Measurements from ENCODE around the gene LYPLAL1.

LYPLAL1 gene

DNA sequence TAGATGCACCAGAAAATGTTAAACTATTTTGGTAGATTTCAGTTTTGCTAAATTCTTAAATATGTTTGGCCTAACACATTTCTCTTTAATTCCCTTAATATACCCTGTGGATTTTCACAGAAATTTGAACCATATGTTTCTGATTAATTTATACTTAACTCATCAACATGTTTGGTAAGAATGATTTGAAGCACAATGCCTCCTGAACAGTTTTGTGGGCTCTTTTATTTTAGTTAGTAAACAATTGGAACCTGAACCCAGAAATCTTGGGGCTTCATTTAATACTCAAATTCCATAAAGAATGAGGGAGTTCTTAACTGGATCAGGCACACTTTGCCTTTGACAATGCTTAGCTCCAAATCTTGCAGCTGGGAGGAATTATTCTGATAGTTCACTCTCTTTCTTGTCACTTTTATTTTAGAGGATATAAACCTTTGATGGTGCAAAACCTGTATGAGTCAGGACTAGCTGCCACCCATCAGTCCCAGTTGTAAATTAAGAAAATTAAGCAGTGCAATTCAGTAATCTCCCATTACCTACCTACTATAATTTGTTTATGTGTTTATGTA is 24.6 kb upstream of the LYPLAL1 start:
- no peak for DNase-seq
- H3K79me2 ChIP-seq (ENCODE audit: low read length): no peaks in the 10 kb centered on the region
- no peak overlapping the region for H3K27ac ChIP-seq (ENCODE audit: low read length)
- H3K9me2 ChIP-seq (replicated peaks; ENCODE audit: insufficient read depth, low read length): no peaks in the 10 kb centered on the region
- H3K4me1 ChIP-seq (ENCODE audit: low read length): no peaks in the 10 kb centered on the region
- H3K36me3 ChIP-seq (replicated peaks; ENCODE audit: insufficient read depth, low read length): no peaks in the 10 kb centered on the region
- H3F3A ChIP-seq (ENCODE audit: insufficient read depth, low read length): no peaks in the 10 kb centered on the region
- H2AFZ ChIP-seq (ENCODE audit: low read length): no peak overlapping the region
- no peak overlapping the region for H3K9ac ChIP-seq (ENCODE audit: low read length)
- TF ChIP-seq CTCF (IDR thresholded peaks at IDR 0.05; ENCODE audit: low read length) (no peak), EZH2 (optimal IDR thresholded peaks at IDR 0.05; ENCODE audit: low read depth, low read length) (no peak), EZH2phosphoT487 (IDR thresholded peaks at IDR 0.05; ENCODE audit: low read length) (no peak)
- H4K20me1 ChIP-seq (ENCODE audit: insufficient read depth, low read length): no peaks in the 10 kb centered on the region
- H3K4me3 ChIP-seq (ENCODE audit: low read length): no peak overlapping the region
- no peaks in the 10 kb centered on the region for H3K9me3 ChIP-seq (replicated peaks; ENCODE audit: insufficient read depth, low read length)
- no peaks in the 10 kb centered on the region for H3K27me3 ChIP-seq (replicated peaks; ENCODE audit: insufficient read depth, low read length)
- H3K4me2 ChIP-seq (ENCODE audit: low read depth, low read length): no peak overlapping the region

DNA sequence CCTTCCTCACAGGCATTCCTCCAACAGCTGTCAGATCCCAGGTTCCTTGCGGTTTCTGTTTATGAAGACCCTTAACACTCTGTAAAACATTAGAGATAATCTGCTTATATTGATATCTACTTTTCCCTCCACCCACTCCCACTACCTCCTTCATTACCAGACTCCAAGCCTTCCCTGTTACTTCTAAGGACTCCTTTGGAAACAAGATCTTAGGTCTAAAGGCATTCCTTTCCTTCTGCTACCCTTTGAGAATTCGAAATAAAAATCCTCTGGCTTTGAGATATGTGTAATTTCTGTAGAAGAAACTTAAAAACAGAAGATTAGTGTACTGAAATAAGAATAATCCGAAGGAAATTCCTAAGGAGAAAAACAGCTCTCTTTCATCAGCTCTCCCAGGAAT is 23.7 kb upstream of the LYPLAL1 start:
- H3K79me2 ChIP-seq (ENCODE audit: low read length): no peaks in the 10 kb centered on the region
- H3K4me2 ChIP-seq (ENCODE audit: low read depth, low read length): no peak overlapping the region
- H3K9me2 ChIP-seq (replicated peaks; ENCODE audit: insufficient read depth, low read length): no peaks in the 10 kb centered on the region
- no peaks in the 10 kb centered on the region for H4K20me1 ChIP-seq (ENCODE audit: insufficient read depth, low read length)
- H3K9ac ChIP-seq (ENCODE audit: low read length): no peak overlapping the region
- no peak overlapping the region for H3K4me3 ChIP-seq (ENCODE audit: low read length)
- DNase-seq: no peak
- no peak for TF ChIP-seq CTCF (IDR thresholded peaks at IDR 0.05; ENCODE audit: low read length)
- TF ChIP-seq EZH2 (optimal IDR thresholded peaks at IDR 0.05; ENCODE audit: low read depth, low read length): no peak
- TF ChIP-seq EZH2phosphoT487 (IDR thresholded peaks at IDR 0.05; ENCODE audit: low read length): no peak
- no peaks in the 10 kb centered on the region for H3K4me1 ChIP-seq (ENCODE audit: low read length)
- H2AFZ ChIP-seq (ENCODE audit: low read length): no peak overlapping the region
- no peaks in the 10 kb centered on the region for H3F3A ChIP-seq (ENCODE audit: insufficient read depth, low read length)
- H3K27me3 ChIP-seq (replicated peaks; ENCODE audit: insufficient read depth, low read length): no peaks in the 10 kb centered on the region
- H3K9me3 ChIP-seq (replicated peaks; ENCODE audit: insufficient read depth, low read length): no peaks in the 10 kb centered on the region
- no peak overlapping the region for H3K27ac ChIP-seq (ENCODE audit: low read length)
- H3K36me3 ChIP-seq (replicated peaks; ENCODE audit: insufficient read depth, low read length): no peaks in the 10 kb centered on the region

GRCh38 chr1:219150913-219151312 is 22.8 kb upstream of the LYPLAL1 start:
- H3K9me3 ChIP-seq (replicated peaks; ENCODE audit: insufficient read depth, low read length): no peaks in the 10 kb centered on the region
- no peaks in the 10 kb centered on the region for H3K27me3 ChIP-seq (replicated peaks; ENCODE audit: insufficient read depth, low read length)
- no peak overlapping the region for H3K4me2 ChIP-seq (ENCODE audit: low read depth, low read length)
- no peak overlapping the region for H3K4me3 ChIP-seq (ENCODE audit: low read length)
- no peaks in the 10 kb centered on the region for H3F3A ChIP-seq (ENCODE audit: insufficient read depth, low read length)
- H3K79me2 ChIP-seq (ENCODE audit: low read length): no peaks in the 10 kb centered on the region
- H3K36me3 ChIP-seq (replicated peaks; ENCODE audit: insufficient read depth, low read length): no peaks in the 10 kb centered on the region
- no peaks in the 10 kb centered on the region for H3K9me2 ChIP-seq (replicated peaks; ENCODE audit: insufficient read depth, low read length)
- TF ChIP-seq CTCF (IDR thresholded peaks at IDR 0.05; ENCODE audit: low read length): no peak
- TF ChIP-seq EZH2phosphoT487 (IDR thresholded peaks at IDR 0.05; ENCODE audit: low read length): no peak
- TF ChIP-seq EZH2 (optimal IDR thresholded peaks at IDR 0.05; ENCODE audit: low read depth, low read length): no peak
- no peak overlapping the region for H3K27ac ChIP-seq (ENCODE audit: low read length)
- H4K20me1 ChIP-seq (ENCODE audit: insufficient read depth, low read length): no peaks in the 10 kb centered on the region
- H2AFZ ChIP-seq (ENCODE audit: low read length): no peak overlapping the region
- DNase-seq: no peak
- no peaks in the 10 kb centered on the region for H3K4me1 ChIP-seq (ENCODE audit: low read length)
- H3K9ac ChIP-seq (ENCODE audit: low read length): no peak overlapping the region

Data from MM.1S (cell line).